ENCODE results near the gene POLR3E.

- no peak for TF ChIP-seq CTCF (IDR thresholded peaks at IDR 0.05)
- TF ChIP-seq POLR2A (IDR thresholded peaks at IDR 0.05), result no peak
- TF ChIP-seq EP300 (IDR thresholded peaks at IDR 0.05), result no peak
Observed at GRCh38 chr16:22291860-22292318, 5.3 kb upstream of the POLR3E start.

Measured in tibial nerve (tissue), 4 donors.